Adrenal gland (tissue), 5 donors: ENCODE data around the gene CALCB.

ENCODE experiments used
- CTCF ChIP-seq, 6 experiments: fragments of 450-650 bp in 4 of 6; fragments of 200-600 bp in 2 of 6; sonication (generic) in 1 of 6; IDR thresholded peaks; 1 replicate in 5 of 6; 2 replicates in 1 of 6; pipeline versions ENCODE4 v1.5.1 to v1.8.0; 2016 to 2021; ENCODE audit warnings: antibody characterized with exemption in 6 of 6, mild to moderate bottlenecking in 2 of 6, moderate library complexity in 1 of 6
- POLR2A ChIP-seq, 2 donors: fragments of 450-650 bp; IDR thresholded peaks; one replicate each; pipeline ENCODE4 v1.6.1; 2017; ENCODE audit warnings: antibody characterized with exemption in 2 of 2, mild to moderate bottlenecking in 2 of 2, moderate library complexity in 1 of 2
- donor health status: DM: no; HTN: no; CAD: no.

- TF ChIP-seq CTCF (IDR thresholded peaks at IDR 0.05) (no peak), POLR2A (IDR thresholded peaks at IDR 0.05) (no peak)
These were observed 46.4 kb downstream of the CALCB start for GRCh38 chr11:15119826-15120225.
